GM13977 (cell line): ENCODE data around the gene CLEC6A.

ENCODE experiments used
- DNase-seq: peaks from one replicate; pipeline ENCODE4 v3.0.0; 2012; ENCODE audit warnings: low spot score
- CTCF ChIP-seq: IDR thresholded peaks from 2 replicates; pipeline ENCODE4 v1.5.1; 2012; ENCODE audit warnings: mild to moderate bottlenecking, control low read depth; ENCODE audit not compliant: insufficient read depth; ENCODE audit errors: extremely low read depth, missing control alignments
- in situ Hi-C: fragments of 300-500 bp; cut with MboI; formaldehyde crosslinking; loops from one replicate; pipeline ENCODE4 v1.12.0; 2022; ENCODE audit warnings: low sequenced_read_pairs, low pct_unique_long_range_greater_than_20kb, mixed read lengths, inconsistent platforms; ENCODE audit not compliant: unreplicated experiment

The CLEC6A gene

GRCh38 chr12:8513256-8513655 is 57.5 kb downstream of the CLEC6A start, which contains the start of gene CLEC4D:
Gene CLEC4D, plus strand, starts transcription at chr12:8513503. Its CDS starts 230 bp downstream, at chr12:8513733.
- no peak for DNase-seq
- TF ChIP-seq CTCF = no peak
- in situ Hi-C loops = no loop called here

GRCh38 chr12:8517971-8518370 is 62.2 kb downstream of the CLEC6A start:
- in situ Hi-C loops = no loop called here
- TF ChIP-seq CTCF = no peak

GRCh38 chr12:8519171-8519570 is 63.4 kb downstream of the CLEC6A start:
- DNase-seq = no peak
- in situ Hi-C loops = no loop called here
- TF ChIP-seq CTCF = no peak

More at GRCh38 chr12:8517971-8518370, 62.2 kb downstream of the CLEC6A start:
- no peak for DNase-seq

GRCh38 chr12:8527250-8528130 is 71.7 kb downstream of the CLEC6A start:
- no peak for TF ChIP-seq CTCF
- in situ Hi-C loops = loop anchor here (25.0 kb wide), 1 partner anchor 335 kb away; no protein-coding TSS in a partner anchor

More at GRCh38 chr12:8527250-8528130, 71.7 kb downstream of the CLEC6A start:
- DNase-seq = no peak
